ENCODE data around the gene SLC2A4RG.

GRCh38 chr20:63698739-63699465, 40.7 kb upstream of the SLC2A4RG start:
- peak; percentile 11 for TF ChIP-seq EP300 (IDR thresholded peaks at IDR 0.05)
- no peak for TF ChIP-seq CTCF (IDR thresholded peaks at IDR 0.05)
